Breast epithelium (tissue), 4 donors: Measurements from ENCODE around the gene NACC2. TPM values are rescaled to one million over a fixed set of nuclear protein-coding genes. Genes with fewer than 3 reads are reported as not detected.

Experiments used
- DNase-seq, 2 donors: peaks; one replicate each; pipeline ENCODE4 v3.0.0-alpha.2; 2019; ENCODE audit warnings: low spot score in 2 of 2
- H3K27ac ChIP-seq, 2 donors: fragments of 200-600 bp; sonication (generic) in 1 of 2; one replicate each; pipeline ENCODE4 v1.5.1; 2016 to 2019; ENCODE audit warnings: mild to moderate bottlenecking in 1 of 2
- H3K27me3 ChIP-seq, 2 donors: fragments of 200-600 bp; sonication (generic) in 1 of 2; one replicate each; pipeline versions ENCODE4 v1.5.1 to v1.6.0; 2017 to 2019; ENCODE audit warnings: control low read depth in 1 of 2, mild to moderate bottlenecking in 1 of 2
- H3K36me3 ChIP-seq: fragments of 200-600 bp; one replicate; pipeline ENCODE4 v1.5.1; 2019
- H3K4me1 ChIP-seq, 2 donors: fragments of 200-600 bp; sonication (generic); one replicate each; pipeline ENCODE4 v1.5.1; 2016 to 2019; ENCODE audit warnings: control low read depth in 1 of 2
- H3K4me3 ChIP-seq, 3 donors: fragments of 200-600 bp; sonication (generic); 1 replicate in 2 of 3; 2 replicates in 1 of 3; pipeline ENCODE4 v1.5.1; 2016 to 2019; ENCODE audit warnings: mild to moderate bottlenecking in 3 of 3, moderate library complexity in 2 of 3
- H3K9me3 ChIP-seq, 2 donors: fragments of 200-600 bp; sonication (generic) in 1 of 2; one replicate each; pipeline ENCODE4 v1.5.1; 2016 to 2019; ENCODE audit warnings: control low read depth in 1 of 2
- POLR2A ChIP-seq: fragments of 450-650 bp; IDR thresholded peaks from one replicate; pipeline ENCODE4 v1.6.1; 2016; ENCODE audit warnings: antibody characterized with exemption, mild to moderate bottlenecking, moderate library complexity
- POLR2AphosphoS5 ChIP-seq, 3 donors: sonication (generic); formaldehyde crosslinking; IDR thresholded peaks; one replicate each; pipeline ENCODE4 v1.6.1; 2017; ENCODE audit warnings: antibody characterized with exemption in 3 of 3
- intact Hi-C: fragments of 100-400 bp; cut with DNase I; formaldehyde crosslinking; loops from one replicate; pipeline ENCODE4 v1.15.1; 2023; ENCODE audit warnings: low total_unique reads
- total RNA-seq, 3 donors: library from RNA; depleted of rRNA; stranded (reverse); fragments of >200 nt; gene quantifications; one replicate each; pipeline ENCODE4 v1.1.0, GENCODE V29; 2016
- TF ChIP-seq, protein P1 (sequence below), 3 donors: fragments of 450-650 bp; IDR thresholded peaks; one replicate each; pipeline ENCODE4 v1.5.1; 2016 to 2017; ENCODE audit warnings: antibody characterized with exemption in 3 of 3, mild to moderate bottlenecking in 3 of 3, moderate library complexity in 3 of 3

Gene NACC2
- total RNA-seq, 3 donors from 2014 or later: 14.0 to 24.2 (median 19.3) TPM

DNA sequence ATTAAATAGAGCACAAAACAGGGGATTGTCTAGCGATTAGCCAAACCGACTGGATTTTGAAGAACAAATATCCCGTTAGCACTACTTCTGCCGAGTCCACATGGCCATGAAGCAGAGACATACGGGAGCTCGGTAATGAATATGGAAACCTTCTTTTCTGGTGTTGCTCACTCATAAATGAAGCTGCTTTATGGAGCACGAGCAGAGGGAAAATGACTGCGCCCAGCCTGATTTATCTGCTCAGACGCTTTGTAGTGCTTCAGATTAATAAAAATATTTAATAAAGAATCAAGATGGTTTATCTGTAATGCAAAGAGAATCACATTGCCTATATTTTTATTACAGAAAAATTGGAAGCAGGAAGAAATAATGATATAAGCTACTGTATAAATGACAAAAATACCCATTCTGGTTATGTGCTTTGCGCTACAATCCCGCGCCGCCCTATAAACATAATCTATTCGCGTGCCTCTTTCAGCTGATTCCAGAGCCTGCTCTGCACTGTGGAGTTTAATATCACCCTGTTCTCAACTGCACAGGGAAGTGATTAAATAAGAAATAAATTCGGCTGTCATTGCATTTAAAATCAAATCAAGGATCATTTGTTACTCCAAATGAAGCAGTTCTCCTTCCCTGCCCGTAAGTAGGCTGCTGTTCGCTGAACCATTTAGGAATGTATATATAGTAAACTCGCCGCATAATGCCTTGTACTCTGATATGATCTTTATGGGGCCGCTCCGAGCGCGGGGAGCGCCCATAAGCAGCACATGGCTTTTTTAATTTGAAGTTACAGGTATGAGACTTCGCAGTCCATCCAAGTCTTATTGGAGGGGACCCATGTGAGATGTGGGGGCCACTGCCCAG lies 111.6 kb downstream of the NACC2 start:
- intact Hi-C loops: no loop called here
- TF ChIP-seq POLR2AphosphoS5 (IDR thresholded peaks at IDR 0.05) (no peak), POLR2A (no peak)
- TF ChIP-seq, protein P1, sequence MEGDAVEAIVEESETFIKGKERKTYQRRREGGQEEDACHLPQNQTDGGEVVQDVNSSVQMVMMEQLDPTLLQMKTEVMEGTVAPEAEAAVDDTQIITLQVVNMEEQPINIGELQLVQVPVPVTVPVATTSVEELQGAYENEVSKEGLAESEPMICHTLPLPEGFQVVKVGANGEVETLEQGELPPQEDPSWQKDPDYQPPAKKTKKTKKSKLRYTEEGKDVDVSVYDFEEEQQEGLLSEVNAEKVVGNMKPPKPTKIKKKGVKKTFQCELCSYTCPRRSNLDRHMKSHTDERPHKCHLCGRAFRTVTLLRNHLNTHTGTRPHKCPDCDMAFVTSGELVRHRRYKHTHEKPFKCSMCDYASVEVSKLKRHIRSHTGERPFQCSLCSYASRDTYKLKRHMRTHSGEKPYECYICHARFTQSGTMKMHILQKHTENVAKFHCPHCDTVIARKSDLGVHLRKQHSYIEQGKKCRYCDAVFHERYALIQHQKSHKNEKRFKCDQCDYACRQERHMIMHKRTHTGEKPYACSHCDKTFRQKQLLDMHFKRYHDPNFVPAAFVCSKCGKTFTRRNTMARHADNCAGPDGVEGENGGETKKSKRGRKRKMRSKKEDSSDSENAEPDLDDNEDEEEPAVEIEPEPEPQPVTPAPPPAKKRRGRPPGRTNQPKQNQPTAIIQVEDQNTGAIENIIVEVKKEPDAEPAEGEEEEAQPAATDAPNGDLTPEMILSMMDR (IDR thresholded peaks at IDR 0.05): no peak
- H3K27me3 ChIP-seq: peaks cover 0 to 71% of the 10 kb centered on the region in 2 donors
- H3K4me3 ChIP-seq: no peak overlapping the region
- no peak overlapping the region for H3K27ac ChIP-seq
- no peaks in the 10 kb centered on the region for H3K9me3 ChIP-seq
- DNase-seq: no peak
- no peaks in the 10 kb centered on the region for H3K4me1 ChIP-seq
- H3K36me3 ChIP-seq: no peaks in the 10 kb centered on the region

DNA sequence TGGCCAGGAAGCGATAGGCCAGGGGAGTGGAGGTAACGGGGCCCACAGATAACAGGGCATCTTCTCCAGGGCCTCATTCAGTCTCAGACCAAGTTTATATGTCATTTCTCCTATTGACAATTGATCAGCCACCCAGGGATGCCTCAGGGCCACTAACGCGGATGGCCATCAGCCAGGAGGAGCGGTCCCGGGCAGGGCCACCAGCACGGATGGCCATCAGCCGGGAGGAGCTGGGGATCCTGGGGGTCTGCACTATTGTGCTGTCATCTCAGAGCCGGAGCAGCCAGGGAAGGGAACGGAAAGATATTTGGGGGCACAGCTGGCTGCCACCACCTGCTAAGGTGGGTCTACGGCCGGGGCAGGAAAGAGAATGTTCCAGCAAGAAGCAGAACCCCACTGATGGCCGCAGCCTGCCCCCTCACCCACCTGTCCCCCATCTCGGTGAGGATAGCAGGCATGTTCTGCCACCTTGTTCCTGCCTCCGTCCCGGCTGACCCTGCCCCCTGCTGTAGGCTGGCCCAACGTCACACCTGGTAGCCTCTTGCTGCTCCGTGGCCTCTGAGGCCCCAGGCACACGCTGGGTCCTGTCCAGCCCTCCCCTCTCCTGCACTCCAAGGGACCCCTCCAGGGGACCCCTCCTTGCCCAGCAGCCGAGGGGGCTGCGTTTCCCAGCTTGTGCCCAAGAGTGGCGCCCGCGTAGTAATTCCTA lies 112.4 kb downstream of the NACC2 start:
- Histone ChIP-seq H3K4me3 (no peak overlapping the region), H3K27ac (no peak overlapping the region), H3K36me3 (no peaks in the 10 kb centered on the region), H3K9me3 (no peaks in the 10 kb centered on the region), H3K4me1 (no peaks in the 10 kb centered on the region), H3K27me3 (peaks cover 0 to 63% of the 10 kb centered on the region in 2 donors)
- DNase-seq: no peak
- intact Hi-C loops: no loop called here
- TF ChIP-seq, protein P1 (IDR thresholded peaks at IDR 0.05): no peak
- TF ChIP-seq POLR2A (no peak), POLR2AphosphoS5 (IDR thresholded peaks at IDR 0.05) (no peak)

- H3K4me1 ChIP-seq: no peaks in the 10 kb centered on the region
- intact Hi-C loops: no loop called here
- H3K27ac ChIP-seq: no peak overlapping the region
- TF ChIP-seq, protein P1 (IDR thresholded peaks at IDR 0.05): no peak
- no peak for TF ChIP-seq POLR2A
- TF ChIP-seq POLR2AphosphoS5 (IDR thresholded peaks at IDR 0.05): no peak
- no peak overlapping the region for H3K4me3 ChIP-seq
- peaks cover 0 to 67% of the 10 kb centered on the region in 2 donors for H3K27me3 ChIP-seq
- DNase-seq: no peak
- no peaks in the 10 kb centered on the region for H3K36me3 ChIP-seq
- H3K9me3 ChIP-seq: no peaks in the 10 kb centered on the region
These were observed 114.0 kb downstream of the NACC2 start for GRCh38 chr9:135980926-135981630.

DNA sequence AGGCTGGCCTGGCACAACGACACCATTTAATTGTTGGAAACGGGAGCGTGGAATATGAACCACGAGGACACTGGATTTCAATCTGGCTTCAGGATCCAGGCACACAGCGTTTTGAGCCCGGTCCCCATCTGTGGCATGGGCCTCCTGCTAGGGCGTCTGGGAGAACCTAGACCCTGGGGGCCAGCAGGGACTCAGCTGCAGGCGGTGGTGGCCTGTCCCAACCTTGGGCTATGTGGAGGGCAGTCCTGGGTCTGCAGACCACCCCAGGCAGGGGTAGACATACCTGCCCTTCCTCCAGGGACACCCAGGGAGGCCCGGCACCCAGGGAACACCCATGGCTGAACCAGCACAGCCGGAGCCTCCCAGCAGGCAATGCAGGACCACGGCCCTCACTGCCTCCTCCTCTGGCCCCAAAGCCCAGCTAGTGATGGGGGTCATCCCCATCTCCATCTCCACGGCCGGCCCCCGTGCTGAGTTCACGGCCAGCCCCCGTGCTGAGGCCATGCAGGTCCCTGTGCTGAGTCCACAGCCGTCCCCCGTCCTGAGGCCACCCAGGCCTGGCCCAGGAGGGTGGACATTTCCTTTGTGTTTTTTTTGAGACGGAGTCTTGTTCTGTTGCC lies 115.4 kb downstream of the NACC2 start:
- intact Hi-C loops: no loop called here
- Histone ChIP-seq H3K27me3 (peaks cover 0 to 63% of the 10 kb centered on the region in 2 donors), H3K4me3 (no peak overlapping the region), H3K27ac (no peak overlapping the region), H3K36me3 (no peaks in the 10 kb centered on the region), H3K4me1 (no peaks in the 10 kb centered on the region), H3K9me3 (no peaks in the 10 kb centered on the region)
- DNase-seq: no peak
- no peak for TF ChIP-seq POLR2A
- TF ChIP-seq, protein P1 (IDR thresholded peaks at IDR 0.05): no peak
